NCI-H2029 treated with DMSO at 0.1 percent for 48 hours (cell line): ENCODE data around the gene OR4F15.

Experiments used
- DNase-seq: peaks from one replicate; lab custom pipeline; 2025; lab: John Stamatoyannopoulos, UW

Gene OR4F15

DNA sequence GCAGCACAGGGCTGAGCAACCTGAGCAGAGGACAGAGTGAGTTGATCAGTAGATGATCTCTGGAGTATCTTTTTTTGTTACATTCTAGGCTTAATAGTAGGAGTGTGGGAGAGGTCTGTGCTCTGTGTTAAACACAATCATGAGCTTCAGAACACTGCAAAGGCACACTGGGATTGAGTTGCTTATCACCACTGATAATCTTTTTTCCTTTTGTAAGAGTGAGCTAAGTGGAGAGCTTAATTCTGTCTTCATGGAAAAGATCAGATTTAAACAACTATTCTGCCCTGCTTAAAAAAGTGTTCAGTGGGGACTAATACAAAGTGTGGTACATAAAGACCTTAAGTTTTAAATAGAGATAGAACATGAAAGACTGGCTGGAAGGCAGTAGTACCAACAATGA is 7.6 kb upstream of the OR4F15 start:
- DNase-seq = no peak

DNA sequence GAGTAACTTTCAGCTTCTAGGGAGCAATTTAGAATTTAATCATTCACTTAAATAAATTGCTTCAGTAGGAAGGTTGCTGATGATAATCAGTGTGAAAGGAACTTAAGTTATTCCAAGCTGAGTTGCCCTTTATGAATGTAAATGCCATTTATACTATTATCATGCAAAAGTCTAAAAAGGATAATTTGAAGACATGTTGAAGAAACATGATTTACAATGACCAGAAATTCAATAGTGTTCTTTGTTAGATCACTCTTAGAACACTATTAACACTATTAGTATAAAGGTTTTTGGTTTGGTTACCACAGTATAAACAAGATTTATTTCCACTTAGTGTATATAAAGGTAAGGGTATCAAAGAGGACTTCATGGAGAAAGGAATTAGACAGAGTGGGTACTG is 7.1 kb upstream of the OR4F15 start:
- DNase-seq = no peak

DNA sequence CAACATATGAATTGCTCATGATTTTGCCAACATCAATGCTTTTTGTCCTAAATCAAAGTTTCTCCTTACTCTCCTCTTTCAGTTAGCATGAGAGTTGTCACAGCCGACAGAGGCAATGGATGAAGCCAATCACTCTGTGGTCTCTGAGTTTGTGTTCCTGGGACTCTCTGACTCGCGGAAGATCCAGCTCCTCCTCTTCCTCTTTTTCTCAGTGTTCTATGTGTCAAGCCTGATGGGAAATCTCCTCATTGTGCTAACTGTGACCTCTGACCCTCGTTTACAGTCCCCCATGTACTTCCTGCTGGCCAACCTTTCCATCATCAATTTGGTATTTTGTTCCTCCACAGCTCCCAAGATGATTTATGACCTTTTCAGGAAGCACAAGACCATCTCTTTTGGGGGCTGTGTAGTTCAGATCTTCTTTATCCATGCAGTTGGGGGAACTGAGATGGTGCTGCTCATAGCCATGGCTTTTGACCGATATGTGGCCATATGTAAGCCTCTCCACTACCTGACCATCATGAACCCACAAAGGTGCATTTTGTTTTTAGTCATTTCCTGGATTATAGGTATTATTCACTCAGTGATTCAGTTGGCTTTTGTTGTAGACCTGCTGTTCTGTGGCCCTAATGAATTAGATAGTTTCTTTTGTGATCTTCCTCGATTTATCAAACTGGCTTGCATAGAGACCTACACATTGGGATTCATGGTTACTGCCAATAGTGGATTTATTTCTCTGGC is 6.2 kb upstream of the OR4F15 start:
- DNase-seq = no peak

GRCh38 chr15:101807345-101807945 is 4.6 kb upstream of the OR4F15 start:
- DNase-seq = no peak

- DNase-seq = no peak
These were observed 3.8 kb upstream of the OR4F15 start for GRCh38 chr15:101808201-101808600.

- no peak for DNase-seq
These were observed 1.5 kb upstream of the OR4F15 start for GRCh38 chr15:101810456-101810855.

- DNase-seq = no peak
These were observed 1.1 kb upstream of the OR4F15 start for GRCh38 chr15:101810876-101811275.

DNA sequence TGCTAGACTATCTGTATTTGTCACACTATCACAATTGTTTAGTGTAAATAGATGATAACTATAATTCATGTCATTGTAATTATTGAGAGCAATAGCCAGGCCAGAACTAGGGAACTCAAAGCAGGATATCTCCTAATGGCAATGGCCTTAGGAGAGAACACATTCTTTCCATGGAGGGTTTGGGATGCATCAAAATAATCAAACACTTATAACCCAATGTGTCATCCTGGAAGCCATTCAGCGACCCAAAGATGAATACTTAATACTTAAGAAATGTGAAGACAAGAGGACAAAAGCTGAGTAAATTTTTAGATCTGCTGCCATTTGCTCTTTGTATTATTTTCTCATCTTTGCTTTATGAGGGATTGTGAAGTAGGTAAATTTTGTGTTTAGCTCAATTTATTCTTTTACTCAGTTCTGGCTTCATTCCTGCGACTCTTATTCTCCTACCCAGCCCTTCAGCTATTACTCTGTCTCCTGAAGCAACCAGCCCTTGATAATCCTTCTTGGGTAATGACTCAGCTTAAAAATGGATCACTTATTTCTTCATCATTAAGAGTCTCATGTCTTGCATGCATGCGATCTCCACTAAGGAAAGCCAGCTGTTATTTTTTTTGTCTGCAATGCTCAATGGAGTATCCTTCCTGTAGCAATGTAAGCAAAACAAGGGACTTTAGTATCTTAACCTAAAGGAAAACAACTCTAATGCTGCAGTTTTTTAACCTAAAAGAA is 2.0 kb downstream of the OR4F15 start:
- no peak for DNase-seq

GRCh38 chr15:101820781-101821180 is 8.8 kb downstream of the OR4F15 start:
- no peak for DNase-seq

DNA sequence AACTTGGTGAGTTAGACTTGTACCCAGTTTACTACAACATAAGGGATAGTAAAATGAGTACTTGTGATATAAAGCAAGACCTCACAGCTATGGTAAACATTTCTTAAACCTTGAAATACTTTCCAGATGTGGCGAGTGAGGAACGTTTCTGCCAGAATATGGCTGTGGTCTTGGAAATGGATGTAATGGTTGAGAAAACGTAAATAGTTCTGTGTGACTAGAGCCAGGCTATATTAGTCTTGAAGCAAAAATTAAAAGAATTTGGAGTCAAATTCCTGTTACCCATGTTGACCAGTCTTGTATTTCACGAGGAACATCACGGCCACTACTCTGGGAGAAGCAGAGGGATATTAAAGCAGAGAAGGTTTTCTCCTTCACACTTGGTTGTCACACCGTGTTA is 15.3 kb downstream of the OR4F15 start:
- no peak for DNase-seq

GRCh38 chr15:101828774-101829173 is 16.8 kb downstream of the OR4F15 start:
- no peak for DNase-seq

GRCh38 chr15:101841656-101842055 is 29.7 kb downstream of the OR4F15 start:
- no peak for DNase-seq

DNA sequence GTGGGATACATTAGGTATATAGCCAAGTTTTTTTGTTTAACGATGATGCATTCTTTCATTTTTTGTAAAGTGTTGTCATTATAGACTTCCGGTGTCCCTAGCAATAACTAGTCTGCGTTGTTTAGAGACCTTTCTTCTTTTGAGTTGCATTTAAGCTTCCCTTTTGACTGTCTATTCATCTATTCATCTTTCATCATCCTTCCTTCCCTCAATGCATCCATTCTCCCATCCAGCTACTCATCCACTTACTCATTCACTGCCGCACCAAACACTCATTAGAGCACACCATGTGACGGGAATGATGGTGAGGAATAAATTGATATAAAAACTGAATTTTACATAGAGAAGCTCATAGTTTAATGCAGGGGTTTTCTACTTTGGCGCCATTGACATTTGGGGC is 32.9 kb downstream of the OR4F15 start:
- no peak for DNase-seq

DNA sequence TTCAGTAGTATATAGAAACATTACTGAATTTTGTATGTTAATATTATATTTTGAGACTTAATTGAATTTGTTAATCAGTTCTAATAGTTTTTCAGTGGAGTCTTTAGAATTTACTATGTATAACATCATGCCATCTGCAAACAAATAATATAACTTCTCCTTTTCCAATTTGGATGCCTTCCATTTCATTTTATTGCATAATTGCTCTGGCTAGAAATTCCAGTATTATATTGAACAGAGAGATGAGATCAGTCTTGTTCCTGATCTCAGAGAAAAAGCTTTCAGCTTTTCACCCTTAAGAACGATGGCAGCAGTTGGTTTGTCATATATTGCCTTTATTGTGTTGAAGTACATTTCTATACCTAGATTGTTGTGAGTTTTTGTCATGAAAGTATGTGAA is 40.4 kb downstream of the OR4F15 start:
- DNase-seq = no peak
